Gastrocnemius medialis (tissue), 4 donors: ENCODE measurements around the gene PRKN.

Experiments used
- POLR2A ChIP-seq, 2 donors: fragments of 450-650 bp; IDR thresholded peaks; one replicate each; pipeline ENCODE4 v1.6.1; 2017; ENCODE audit warnings: antibody characterized with exemption in 2 of 2, mild to moderate bottlenecking in 2 of 2, moderate library complexity in 2 of 2
- TF ChIP-seq, protein P1 (sequence below), 5 experiments: fragments of 450-650 bp in 3 of 5; fragments of 200-600 bp in 2 of 5; sonication (generic) in 2 of 5; IDR thresholded peaks in 4 of 5; conservative IDR thresholded peaks in 1 of 5; 1 replicate in 4 of 5; 2 replicates in 1 of 5; pipeline ENCODE4 v1.5.1; 2016 to 2019; ENCODE audit warnings: antibody characterized with exemption in 5 of 5, mild to moderate bottlenecking in 3 of 5, moderate library complexity in 3 of 5

DNA sequence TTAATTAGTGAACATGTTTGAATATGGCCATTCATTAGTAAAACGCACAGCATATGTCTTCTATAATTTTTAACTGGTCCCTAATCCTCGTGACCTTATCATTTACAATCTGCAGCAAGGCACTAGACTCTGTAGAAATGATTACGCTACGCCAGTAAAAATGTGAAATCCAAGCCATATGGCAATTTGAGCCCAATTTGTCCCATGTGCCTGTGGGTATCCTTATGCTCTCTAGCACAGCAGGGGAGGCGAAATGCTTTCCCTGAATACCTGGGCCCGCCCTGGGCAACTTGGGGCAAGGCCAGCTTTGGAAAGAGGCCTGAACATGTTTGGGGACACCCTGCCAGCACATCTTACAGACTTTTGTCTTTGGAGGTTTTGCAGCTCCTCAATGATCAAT, 1331.0 kb downstream of the PRKN start:
- TF ChIP-seq POLR2A (IDR thresholded peaks at IDR 0.05), result no peak
- TF ChIP-seq, protein P1, sequence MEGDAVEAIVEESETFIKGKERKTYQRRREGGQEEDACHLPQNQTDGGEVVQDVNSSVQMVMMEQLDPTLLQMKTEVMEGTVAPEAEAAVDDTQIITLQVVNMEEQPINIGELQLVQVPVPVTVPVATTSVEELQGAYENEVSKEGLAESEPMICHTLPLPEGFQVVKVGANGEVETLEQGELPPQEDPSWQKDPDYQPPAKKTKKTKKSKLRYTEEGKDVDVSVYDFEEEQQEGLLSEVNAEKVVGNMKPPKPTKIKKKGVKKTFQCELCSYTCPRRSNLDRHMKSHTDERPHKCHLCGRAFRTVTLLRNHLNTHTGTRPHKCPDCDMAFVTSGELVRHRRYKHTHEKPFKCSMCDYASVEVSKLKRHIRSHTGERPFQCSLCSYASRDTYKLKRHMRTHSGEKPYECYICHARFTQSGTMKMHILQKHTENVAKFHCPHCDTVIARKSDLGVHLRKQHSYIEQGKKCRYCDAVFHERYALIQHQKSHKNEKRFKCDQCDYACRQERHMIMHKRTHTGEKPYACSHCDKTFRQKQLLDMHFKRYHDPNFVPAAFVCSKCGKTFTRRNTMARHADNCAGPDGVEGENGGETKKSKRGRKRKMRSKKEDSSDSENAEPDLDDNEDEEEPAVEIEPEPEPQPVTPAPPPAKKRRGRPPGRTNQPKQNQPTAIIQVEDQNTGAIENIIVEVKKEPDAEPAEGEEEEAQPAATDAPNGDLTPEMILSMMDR (IDR thresholded peaks at IDR 0.05 in 4 of 5, conservative IDR thresholded peaks at IDR 0.05 in 1 of 5), result no peak
